LHCN-M2 (cell line): ENCODE results near the gene OGFOD3. TPM values are rescaled to one million over a fixed set of nuclear protein-coding genes. Genes with fewer than 3 reads are reported as not detected.
"Not testable (repeated sequence)": the region's sequence is repeated elsewhere in the genome, so short reads cannot be mapped to it uniquely, and the experiment has no call there.

Source experiments
- DNase-seq: peaks from one replicate; pipeline ENCODE4 v3.0.0-alpha.2; 2012; ENCODE audit warnings: low read depth
- total RNA-seq: library from RNA; depleted of rRNA; stranded (reverse); fragments of >200 nt; gene quantifications from 2 replicates; pipeline ENCODE4 v1.2.3, GENCODE V29; 2014

OGFOD3 gene
- total RNA-seq, 1 experiment from 2014 or later = 28.7 TPM

DNA sequence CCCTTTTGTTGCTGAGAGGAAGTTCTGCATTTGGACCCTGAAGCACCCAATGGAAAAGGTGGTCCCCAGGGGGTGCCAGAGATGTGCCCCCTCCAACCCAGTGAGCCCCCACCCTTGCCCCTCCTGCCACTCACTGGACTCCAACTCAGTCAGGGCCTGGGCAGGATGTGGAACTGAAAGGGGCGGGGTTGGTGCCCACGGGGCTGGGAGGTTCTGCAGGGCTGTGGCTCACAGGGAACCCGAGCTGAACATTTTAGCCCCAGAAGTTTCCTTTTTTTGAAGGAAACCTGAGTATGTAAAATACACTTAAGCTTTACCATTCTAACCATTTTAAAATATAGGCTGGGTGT, 15.8 kb upstream of the OGFOD3 start:
- DNase-seq = no peak

DNA sequence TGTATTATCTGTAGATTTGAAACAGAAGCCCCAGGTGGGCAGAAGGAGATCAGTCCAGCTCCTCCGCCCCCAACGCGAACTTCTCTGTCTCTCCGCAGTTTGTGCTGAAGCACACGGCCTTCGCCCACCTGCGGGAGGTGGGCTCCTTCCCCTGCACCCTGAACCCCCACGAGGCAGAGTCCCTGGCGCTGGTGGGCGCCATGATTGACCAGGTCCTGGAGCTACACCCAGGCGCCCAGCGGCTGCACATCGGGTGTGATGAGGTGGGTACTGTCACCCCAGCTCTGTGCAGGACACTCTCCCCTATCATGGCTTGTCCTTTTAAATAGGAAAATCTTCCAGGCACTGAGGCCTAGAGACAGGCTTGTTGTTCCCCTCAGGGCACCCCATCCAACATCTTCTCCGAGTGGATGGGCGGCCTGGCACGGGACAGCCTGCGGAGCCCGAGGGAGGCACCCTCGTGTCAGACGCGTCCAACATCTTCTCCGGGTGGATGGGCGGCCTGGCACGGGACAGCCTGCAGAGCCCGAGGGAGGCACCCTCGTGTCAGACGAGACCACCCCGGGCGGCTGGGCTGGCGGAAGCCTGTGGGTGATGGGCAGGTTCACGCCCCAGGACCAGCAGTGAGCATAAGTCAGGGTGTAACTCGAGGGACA, 15.3 kb upstream of the OGFOD3 start:
- DNase-seq = no peak

DNA sequence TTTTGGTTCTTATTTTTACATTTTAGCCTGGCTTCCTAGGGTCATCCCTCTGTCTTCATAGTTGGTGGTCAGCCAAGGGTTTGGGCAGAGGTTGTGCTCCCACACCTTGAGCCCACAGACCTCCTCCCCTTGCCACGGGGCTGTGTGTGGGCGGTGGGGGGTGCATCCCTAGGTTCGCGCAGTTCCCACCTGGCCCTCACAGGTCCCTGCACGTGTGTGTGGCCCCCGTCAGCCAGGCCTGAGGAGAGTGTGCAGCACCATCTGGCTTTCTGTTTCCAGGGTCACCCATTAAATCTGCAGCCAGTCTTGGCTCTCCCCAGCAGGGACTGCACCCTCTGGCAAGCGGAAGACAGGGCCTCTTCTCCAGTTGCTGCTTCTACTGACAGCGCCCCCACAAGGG, 13.6 kb upstream of the OGFOD3 start:
- no peak for DNase-seq

GRCh38 chr17:82429824-82430223, 11.4 kb upstream of the OGFOD3 start:
- DNase-seq = no peak

GRCh38 chr17:82428546-82428945, 10.2 kb upstream of the OGFOD3 start:
- DNase-seq = no peak

DNA sequence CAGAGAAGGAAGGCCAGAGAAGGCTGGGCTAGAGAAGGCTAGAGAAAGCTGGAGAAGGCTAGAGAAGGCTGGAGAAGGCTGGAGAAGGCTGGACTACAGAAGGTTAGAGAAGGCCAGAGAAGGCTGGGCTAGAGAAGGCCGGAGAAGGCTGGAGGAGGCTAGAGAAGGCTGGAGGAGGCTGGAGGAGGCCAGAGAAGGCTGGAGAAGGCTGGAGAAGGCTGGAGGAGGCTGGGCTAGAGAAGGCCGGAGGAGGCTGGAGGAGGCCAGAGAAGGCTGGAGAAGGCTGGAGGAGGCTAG, 6.4 kb upstream of the OGFOD3 start:
- DNase-seq = no peak

DNA sequence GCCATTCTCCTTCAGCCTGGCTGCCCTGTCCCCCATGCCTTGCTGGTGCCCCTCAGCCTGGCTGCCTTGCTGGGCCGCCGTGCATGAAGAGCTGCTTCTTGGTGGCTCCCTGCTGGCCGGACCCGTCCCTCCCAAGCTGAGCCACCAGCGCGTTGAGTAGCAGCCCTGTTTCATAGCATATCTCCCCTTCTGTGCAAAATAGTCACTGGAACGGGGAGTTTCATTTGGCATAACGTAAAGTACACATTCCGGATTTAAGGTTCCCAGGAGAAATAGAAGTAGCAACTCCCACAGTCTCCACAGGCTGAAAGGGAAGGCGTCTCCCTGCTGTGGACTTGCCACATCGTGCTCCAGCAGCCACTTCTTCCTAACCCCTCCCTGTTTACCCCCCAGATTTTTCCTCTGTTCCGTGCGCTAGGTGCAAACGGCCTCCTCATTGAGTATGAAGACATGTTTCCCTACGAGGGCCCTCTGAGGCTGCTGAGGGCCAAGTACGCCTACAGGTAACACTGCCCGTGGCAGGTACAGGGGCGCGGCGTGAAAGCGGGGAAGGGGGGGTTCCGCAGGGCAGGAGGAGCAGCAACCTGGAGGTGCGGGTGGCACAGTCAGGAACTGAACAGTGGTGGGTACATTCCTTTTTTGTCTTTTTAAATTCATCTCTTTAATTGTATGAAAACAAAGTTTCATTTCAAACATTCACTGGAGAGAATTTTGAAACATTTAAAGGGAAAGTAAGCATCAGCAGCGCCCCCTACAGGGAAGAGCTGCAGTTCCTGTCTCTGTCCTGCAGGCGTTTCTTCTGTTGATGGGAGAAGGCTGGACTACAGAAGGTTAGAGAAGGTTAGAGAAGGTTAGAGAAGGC, 5.8 kb upstream of the OGFOD3 start:
- DNase-seq = peak; percentile 52

DNA sequence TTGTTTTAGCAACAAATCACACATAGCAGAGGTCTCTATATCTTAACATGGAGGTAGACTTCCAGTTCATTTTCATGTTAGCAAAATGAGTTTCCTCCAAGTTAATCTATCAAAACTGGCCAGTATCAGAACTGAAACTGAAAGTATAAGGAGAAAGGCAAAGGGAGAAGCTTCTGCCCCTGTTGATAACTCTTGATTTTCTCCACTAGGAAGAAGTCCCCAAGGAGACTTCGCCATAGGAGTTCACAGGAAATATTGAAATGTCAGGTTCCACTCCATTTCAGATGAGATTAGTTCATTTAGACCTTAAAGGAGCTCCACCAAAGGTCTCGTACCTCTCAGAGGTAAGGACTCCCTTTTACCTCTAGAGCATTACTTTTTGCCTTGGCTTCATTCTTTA, 1.2 kb upstream of the OGFOD3 start:
- DNase-seq = no peak

DNA sequence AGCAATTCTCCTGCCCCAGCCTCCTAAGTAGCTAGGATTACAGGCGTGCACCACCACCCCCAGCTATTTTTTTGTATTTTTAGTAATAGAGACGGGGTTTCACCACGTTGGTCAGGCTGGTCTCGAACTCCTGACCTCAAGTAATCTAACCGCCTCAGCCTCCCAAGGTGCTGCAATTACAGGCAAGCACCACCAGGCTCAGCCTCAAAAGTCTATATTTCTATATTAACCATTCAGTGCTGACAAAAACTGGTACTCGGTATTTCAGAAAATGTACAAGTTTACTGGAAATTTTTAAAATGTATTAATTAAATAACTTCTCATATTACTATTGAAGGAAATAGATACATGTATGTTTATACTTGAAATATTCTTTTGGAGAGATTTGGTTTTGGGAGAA, 1.6 kb downstream of the OGFOD3 start:
- DNase-seq = no peak

- DNase-seq = no peak
Measured at GRCh38 chr17:82416264-82416663, 2.1 kb downstream of the OGFOD3 start.

- no peak for DNase-seq
Measured at GRCh38 chr17:82415786-82416185, 2.6 kb downstream of the OGFOD3 start.

- no peak for DNase-seq
Measured at GRCh38 chr17:82415336-82415735, 3.0 kb downstream of the OGFOD3 start.

DNA sequence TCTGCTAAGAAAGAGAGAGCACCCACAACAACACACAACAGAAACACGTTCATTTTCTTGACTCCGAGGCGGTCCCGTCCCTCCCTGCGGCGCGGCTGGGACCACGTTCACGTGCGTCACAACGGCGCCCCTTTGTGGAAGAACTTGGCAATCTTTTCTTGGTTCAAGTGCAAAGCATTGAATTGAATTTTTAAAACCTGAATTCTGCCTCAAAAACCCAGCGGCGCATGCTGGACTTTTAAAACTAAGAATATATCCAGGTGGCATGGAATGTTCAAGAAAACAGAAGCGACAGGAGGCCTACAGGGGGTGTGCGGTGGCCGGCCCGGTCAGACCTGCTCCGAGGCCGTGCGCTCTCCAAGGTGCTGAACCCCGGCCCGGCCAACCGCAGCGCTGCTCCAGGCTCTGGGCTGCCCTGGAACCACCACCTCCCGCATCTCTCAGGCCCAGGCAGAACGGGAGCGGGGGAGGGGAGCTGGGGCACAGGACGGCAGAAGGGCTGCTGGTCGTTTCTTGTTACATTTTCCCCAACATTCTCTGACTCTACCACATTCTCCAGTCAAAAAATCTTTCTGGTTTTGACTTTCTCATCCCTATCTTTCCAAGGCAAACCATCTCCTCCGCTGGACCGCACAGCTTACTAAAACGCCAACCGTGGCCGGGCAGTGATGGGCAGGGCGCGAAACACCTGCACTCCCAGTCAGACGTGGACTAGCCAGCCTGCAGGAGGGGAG, 3.7 kb downstream of the OGFOD3 start:
- DNase-seq = peak; percentile 64

DNA sequence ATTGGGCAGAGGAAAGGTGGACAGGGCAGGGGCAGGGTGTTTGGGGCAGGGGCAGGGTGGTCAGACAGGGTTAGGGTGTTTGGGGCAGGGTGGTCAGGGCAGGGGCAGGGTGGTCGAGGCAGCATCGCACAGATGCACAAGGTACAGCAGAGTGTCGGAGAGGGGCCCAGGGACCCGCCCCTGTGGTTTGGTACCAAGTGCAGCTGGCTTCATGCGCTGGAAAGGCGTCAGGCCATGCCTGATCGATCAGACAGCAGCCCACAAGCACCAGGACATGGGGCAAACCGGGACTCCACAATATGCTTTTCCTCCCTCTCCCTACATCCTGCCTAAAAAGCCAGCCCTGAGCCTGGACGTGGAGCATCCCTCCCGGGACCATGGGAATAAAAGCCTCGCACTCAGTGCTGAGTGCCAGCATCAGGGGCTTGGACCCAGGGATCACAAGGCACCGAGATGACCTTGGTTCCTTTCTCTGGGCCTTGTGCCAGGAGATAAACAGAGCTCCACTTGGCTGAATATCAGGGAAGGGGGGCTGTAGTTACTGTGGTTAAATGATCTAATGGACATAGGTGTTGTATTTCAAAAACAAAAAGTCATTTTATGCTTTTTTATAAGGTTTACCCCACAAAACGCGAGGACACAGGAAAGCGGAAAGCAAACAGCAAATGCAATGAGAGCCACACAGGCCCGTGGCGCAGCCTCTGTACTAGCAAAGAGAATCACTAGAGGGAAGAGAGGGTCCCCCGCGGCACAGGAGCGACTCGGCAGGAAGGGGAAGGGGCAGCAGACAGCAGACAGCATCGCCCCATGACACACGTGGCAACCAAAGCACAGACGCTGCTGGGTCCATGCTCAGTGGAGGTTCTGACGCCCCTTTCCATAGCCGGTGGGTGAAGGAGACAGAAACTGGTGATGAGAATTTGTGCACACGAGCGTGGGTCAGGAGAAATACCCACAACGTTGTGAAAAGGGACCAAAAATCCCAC, 5.6 kb downstream of the OGFOD3 start:
- DNase-seq = no peak

- not testable (repeated sequence) for DNase-seq
Measured at GRCh38 chr17:82412081-82412480, 6.3 kb downstream of the OGFOD3 start.

DNA sequence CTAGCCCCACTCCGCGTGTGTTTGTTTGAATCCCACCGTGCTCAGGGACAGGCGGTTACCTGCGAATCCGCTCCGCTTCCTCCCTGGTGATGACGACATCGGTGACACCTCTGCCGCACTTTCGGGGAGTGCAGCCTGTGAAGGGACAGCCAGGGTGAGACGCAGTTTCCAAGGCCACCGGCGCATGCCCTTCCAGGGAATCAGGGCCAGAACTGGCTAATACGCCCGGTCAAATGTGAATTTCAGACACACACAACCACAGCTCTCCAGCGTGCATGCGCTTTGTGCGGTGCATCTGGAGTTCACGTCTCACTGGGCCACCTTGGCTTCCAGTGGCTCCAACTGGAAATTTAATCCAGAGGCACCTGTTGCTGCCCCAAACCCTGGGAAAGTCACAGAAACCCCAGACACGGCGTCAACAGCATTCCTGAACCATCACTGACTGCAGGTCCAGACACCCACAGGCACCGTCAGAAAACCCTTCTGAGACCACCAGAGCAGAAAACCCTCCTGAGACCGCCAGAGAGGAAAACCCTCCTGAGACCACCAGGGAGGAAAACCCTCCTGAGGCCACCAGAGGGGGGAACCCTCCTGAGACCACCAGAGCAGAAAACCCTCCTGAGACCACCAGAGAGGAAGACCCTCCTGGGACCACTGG, 6.9 kb downstream of the OGFOD3 start:
- DNase-seq = no peak

- DNase-seq = no peak
Measured at GRCh38 chr17:82410014-82410716, 8.2 kb downstream of the OGFOD3 start.

DNA sequence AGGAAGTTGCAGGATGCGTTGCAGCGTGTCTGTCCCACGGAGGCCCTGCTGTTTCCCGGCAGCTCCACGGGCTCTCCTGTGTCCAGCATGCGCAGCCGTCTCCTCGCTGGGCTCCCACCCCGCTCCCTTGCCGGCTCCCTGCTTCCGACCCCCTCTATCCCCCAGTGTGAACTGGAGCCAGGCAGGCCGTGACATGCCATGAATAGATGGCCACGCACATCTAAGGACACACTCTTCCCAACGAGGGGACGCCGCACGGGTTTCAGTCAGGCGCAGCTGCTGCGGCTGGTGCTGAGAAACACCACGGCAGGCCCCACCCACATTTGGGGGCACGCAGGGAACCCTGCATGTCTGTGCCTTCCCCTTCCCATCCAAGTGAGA, 9.5 kb downstream of the OGFOD3 start:
- DNase-seq = no peak

- peak; percentile 84 for DNase-seq
Measured at GRCh38 chr17:82408288-82408937, 10.0 kb downstream of the OGFOD3 start.

DNA sequence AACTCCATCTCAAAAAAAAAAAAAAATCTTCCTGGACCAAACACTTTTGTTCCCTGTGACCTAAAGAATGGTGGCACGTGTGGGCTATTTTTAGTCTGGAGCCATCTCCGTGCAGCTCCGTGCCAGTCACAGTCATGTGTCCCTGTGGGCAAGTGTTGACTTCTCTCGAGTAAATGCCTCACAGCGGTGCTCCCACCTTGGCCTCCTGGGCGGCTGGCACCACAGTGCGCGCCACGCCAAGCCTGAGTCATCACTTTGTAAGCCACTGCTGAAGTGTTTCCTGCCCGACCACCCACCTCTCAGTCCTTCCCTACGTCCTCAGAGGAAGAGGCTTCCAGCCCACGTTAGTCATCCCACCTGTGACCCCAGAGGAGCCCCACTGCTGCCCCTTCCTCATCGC, 11.1 kb downstream of the OGFOD3 start:
- DNase-seq = peak; percentile 49
